ENCODE measurements around the gene NID2. TPM values are rescaled to one million over a fixed set of nuclear protein-coding genes. Genes with fewer than 3 reads are reported as not detected.

The NID2 gene
- total and polyA plus RNA-seq, 4 donors = 3.4 to 116 (median 7.8) TPM

DNA sequence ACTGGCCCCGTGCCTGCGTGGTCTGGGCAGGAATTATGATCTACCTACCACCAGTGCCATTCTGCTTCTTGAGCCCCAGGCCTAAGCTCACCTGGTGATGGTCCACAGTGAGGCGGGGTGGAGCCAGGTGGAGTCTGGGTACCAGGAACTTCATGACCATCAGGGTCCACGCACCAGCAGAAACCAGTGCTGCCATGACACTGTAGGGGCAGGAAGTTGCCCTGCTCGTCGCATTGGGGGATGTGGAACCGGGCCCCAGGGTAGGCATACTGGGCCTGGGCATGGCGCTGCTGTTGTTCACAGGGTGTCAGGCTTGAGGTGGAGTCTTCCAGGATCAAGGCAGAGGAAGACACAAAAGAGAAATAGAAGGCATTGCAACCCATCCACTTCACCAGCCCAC, 49.9 kb downstream of the NID2 start:
- H3K9ac ChIP-seq (ENCODE audit: insufficient read depth in 1 of 2, low read length in 2 of 2) = no peak overlapping the region
- H3K4me3 ChIP-seq = no peak overlapping the region
- DNase-seq = no peak
- H3K4me1 ChIP-seq (ENCODE audit: control insufficient read depth in 5 of 5, insufficient read depth in 5 of 5, low read length in 5 of 5) = peaks cover 0 to 24% (median 0%) of the 10 kb centered on the region in 5 donors
- H3K27me3 ChIP-seq (ENCODE audit: control insufficient read depth in 3 of 3, insufficient read depth in 3 of 3, low read length in 2 of 3) = no peaks in the 10 kb centered on the region
- ATAC-seq (ENCODE audit: insufficient read depth, low FRiP score) = no peak
- H3K9me3 ChIP-seq (ENCODE audit: control insufficient read depth in 4 of 4, insufficient read depth in 3 of 4, low read length in 3 of 4) = no peaks in the 10 kb centered on the region
- no peak overlapping the region for H3K27ac ChIP-seq (ENCODE audit: low read depth in 1 of 2, low read length in 1 of 2)
- WGBS, 2 donors = 93 to 97% methylated on average over 8 of the region's 8 CpGs
- TF ChIP-seq, protein P1, sequence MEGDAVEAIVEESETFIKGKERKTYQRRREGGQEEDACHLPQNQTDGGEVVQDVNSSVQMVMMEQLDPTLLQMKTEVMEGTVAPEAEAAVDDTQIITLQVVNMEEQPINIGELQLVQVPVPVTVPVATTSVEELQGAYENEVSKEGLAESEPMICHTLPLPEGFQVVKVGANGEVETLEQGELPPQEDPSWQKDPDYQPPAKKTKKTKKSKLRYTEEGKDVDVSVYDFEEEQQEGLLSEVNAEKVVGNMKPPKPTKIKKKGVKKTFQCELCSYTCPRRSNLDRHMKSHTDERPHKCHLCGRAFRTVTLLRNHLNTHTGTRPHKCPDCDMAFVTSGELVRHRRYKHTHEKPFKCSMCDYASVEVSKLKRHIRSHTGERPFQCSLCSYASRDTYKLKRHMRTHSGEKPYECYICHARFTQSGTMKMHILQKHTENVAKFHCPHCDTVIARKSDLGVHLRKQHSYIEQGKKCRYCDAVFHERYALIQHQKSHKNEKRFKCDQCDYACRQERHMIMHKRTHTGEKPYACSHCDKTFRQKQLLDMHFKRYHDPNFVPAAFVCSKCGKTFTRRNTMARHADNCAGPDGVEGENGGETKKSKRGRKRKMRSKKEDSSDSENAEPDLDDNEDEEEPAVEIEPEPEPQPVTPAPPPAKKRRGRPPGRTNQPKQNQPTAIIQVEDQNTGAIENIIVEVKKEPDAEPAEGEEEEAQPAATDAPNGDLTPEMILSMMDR (IDR thresholded peaks at IDR 0.05; ENCODE audit: control extremely low read depth, extremely low read depth) = no peak
- H3K36me3 ChIP-seq (ENCODE audit: control insufficient read depth in 4 of 4, insufficient read depth in 4 of 4, low read length in 4 of 4) = peaks cover under 1 to 26% (median 13%) of the 10 kb centered on the region in 4 donors

DNA sequence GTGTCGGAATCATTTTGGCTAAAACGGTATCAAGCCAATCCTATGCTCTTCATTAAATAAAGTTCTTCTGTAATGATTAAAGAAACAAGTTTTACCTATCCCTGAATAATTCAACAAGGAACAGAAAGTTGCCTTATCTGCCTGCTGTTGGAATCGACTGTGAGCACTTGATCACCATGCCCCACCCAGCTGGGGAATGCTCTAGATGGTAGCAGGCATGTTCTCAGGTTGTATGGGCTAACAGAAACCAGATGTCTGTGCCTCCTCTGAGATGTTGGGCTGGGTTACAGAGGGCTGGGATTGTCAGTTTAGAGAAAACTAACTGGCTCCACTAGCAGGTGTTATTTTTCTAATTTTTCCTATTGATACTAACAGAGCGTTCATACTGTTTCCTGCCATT, 50.6 kb downstream of the NID2 start:
- TF ChIP-seq, protein P1 (IDR thresholded peaks at IDR 0.05; ENCODE audit: control extremely low read depth, extremely low read depth) = no peak
- DNase-seq (no peak), ATAC-seq (ENCODE audit: insufficient read depth, low FRiP score) (no peak)
- Histone ChIP-seq H3K36me3 (ENCODE audit: control insufficient read depth in 4 of 4, insufficient read depth in 4 of 4, low read length in 4 of 4) (peaks cover 1 to 32% (median 15%) of the 10 kb centered on the region in 4 donors), H3K27ac (ENCODE audit: low read depth in 1 of 2, low read length in 1 of 2) (no peak overlapping the region), H3K27me3 (ENCODE audit: control insufficient read depth in 3 of 3, insufficient read depth in 3 of 3, low read length in 2 of 3) (no peaks in the 10 kb centered on the region), H3K9ac (ENCODE audit: insufficient read depth in 1 of 2, low read length in 2 of 2) (no peak overlapping the region), H3K4me1 (ENCODE audit: control insufficient read depth in 5 of 5, insufficient read depth in 5 of 5, low read length in 5 of 5) (peaks cover 0 to 25% (median under 1%) of the 10 kb centered on the region in 5 donors), H3K9me3 (ENCODE audit: control insufficient read depth in 4 of 4, insufficient read depth in 3 of 4, low read length in 3 of 4) (no peaks in the 10 kb centered on the region), H3K4me3 (no peak overlapping the region)
- WGBS, 2 donors = 69 to 85% methylated on average over 4 of the region's 4 CpGs

DNA sequence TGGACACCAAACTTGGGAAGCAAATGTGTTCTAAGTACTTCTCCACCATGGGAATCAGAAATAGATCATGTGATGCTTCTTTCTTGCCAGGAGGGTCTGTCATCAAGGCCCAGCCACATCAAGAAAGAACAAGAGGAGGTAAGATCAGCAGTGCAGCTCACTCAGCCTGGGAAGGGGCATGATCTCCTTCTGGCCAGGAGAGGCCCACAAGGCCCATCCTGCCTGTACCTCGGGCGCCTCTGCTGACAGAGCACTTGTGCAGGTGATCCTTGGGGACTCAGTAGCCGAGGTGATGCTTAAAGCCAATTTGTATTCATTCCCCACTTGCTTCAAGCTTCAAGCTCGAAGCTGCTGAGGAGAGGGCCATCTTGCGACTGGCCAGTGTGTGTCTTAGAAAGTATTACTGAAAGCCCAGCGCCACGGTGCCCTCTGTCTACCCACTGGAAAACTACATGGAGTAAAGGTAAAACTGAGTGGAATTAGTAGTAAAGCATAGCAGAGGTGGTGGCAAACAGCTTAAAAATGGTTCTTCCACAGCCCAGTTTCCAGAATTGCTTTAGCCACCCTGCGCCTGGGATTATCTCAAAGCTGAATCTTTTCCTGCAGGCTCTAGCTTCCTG, 53.3 kb downstream of the NID2 start:
- Histone ChIP-seq H3K27me3 (ENCODE audit: control insufficient read depth in 3 of 3, insufficient read depth in 3 of 3, low read length in 2 of 3) (no peaks in the 10 kb centered on the region), H3K27ac (ENCODE audit: low read depth in 1 of 2, low read length in 1 of 2) (no peak overlapping the region), H3K9ac (ENCODE audit: insufficient read depth in 1 of 2, low read length in 2 of 2) (no peak overlapping the region), H3K9me3 (ENCODE audit: control insufficient read depth in 4 of 4, insufficient read depth in 3 of 4, low read length in 3 of 4) (no peaks in the 10 kb centered on the region), H3K4me1 (ENCODE audit: control insufficient read depth in 5 of 5, insufficient read depth in 5 of 5, low read length in 5 of 5) (peaks cover 0 to 25% (median 9%) of the 10 kb centered on the region in 5 donors), H3K4me3 (no peak overlapping the region), H3K36me3 (ENCODE audit: control insufficient read depth in 4 of 4, insufficient read depth in 4 of 4, low read length in 4 of 4) (peaks cover 13 to 44% (median 27%) of the 10 kb centered on the region in 4 donors)
- DNase-seq = peak in 1 of 3 donors; percentile 24
- TF ChIP-seq, protein P1 (IDR thresholded peaks at IDR 0.05; ENCODE audit: control extremely low read depth, extremely low read depth) = no peak
- ATAC-seq (ENCODE audit: insufficient read depth, low FRiP score) = no peak
- 72 to 84% methylated on average over 8 of the region's 8 CpGs for WGBS, 2 donors
